GM19351 (cell line): Measurements from ENCODE around the gene AHNAK2.
A peak's percentile ranks its signal among the peaks of the same experiment; 100 is the strongest.

ENCODE experiments used
- ATAC-seq: cut with Tn5 transposase; IDR thresholded peaks from one replicate; pipeline ENCODE4 v1.9.1; 2021; ENCODE audit warnings: mild to moderate bottlenecking, moderate library complexity; ENCODE audit not compliant: unreplicated experiment

AHNAK2 gene

GRCh38 chr14:104940526-104941150 is 37.5 kb downstream of the AHNAK2 start:
- no peak for ATAC-seq

GRCh38 chr14:104939666-104940410 is 38.3 kb downstream of the AHNAK2 start:
- no peak for ATAC-seq

GRCh38 chr14:104938960-104939359 is 39.2 kb downstream of the AHNAK2 start:
- no peak for ATAC-seq

- no peak for ATAC-seq
These were observed 39.7 kb downstream of the AHNAK2 start for GRCh38 chr14:104938436-104938835.

- ATAC-seq: no peak
These were observed 40.3 kb downstream of the AHNAK2 start for GRCh38 chr14:104937694-104938365.

- no peak for ATAC-seq
These were observed 41.0 kb downstream of the AHNAK2 start for GRCh38 chr14:104937161-104937560.

GRCh38 chr14:104936361-104937155 is 41.6 kb downstream of the AHNAK2 start:
- no peak for ATAC-seq

- ATAC-seq: no peak
These were observed 42.2 kb downstream of the AHNAK2 start for GRCh38 chr14:104935955-104936354.

GRCh38 chr14:104935026-104935650 is 43.0 kb downstream of the AHNAK2 start:
- ATAC-seq: no peak

- ATAC-seq: no peak
These were observed 44.1 kb downstream of the AHNAK2 start for GRCh38 chr14:104933746-104934733.

- ATAC-seq: peak; percentile 75
These were observed 45.2 kb downstream of the AHNAK2 start for GRCh38 chr14:104932676-104933631.

- ATAC-seq: no peak
These were observed 46.2 kb downstream of the AHNAK2 start for GRCh38 chr14:104931771-104932675.

GRCh38 chr14:104931304-104931770 is 46.8 kb downstream of the AHNAK2 start:
- no peak for ATAC-seq

GRCh38 chr14:104930526-104931303 is 47.5 kb downstream of the AHNAK2 start:
- no peak for ATAC-seq

GRCh38 chr14:104929268-104930230 is 48.6 kb downstream of the AHNAK2 start:
- no peak for ATAC-seq
